ENCODE measurements around the gene TOE1. TPM values are rescaled to one million over a fixed set of nuclear protein-coding genes. Genes with fewer than 3 reads are reported as not detected.

TOE1 gene
- total RNA-seq, 1 experiment from 2014 or later: 11.5 TPM

- Histone ChIP-seq H3K4me2 (ENCODE audit: low read length) (no peak overlapping the region), H3K9me2 (ENCODE audit: insufficient read depth) (no peaks in the 10 kb centered on the region), H2AFZ (ENCODE audit: low read depth, low read length, poor library complexity, severe bottlenecking) (no peak overlapping the region), H3K9ac (ENCODE audit: low read length) (no peak overlapping the region), H3K4me1 (ENCODE audit: control insufficient read depth in 1 of 2, insufficient read depth in 2 of 2, low read length in 2 of 2) (no peaks in the 10 kb centered on the region), H4K20me1 (ENCODE audit: insufficient read depth) (no peaks in the 10 kb centered on the region), H3K79me2 (ENCODE audit: insufficient read depth, low read length) (no peaks in the 10 kb centered on the region), H3K4me3 (replicated peaks in 1 of 2; ENCODE audit: low read depth in 1 of 2, low read length in 2 of 2) (no peak overlapping the region), H3K36me3 (ENCODE audit: control insufficient read depth in 1 of 2, insufficient read depth in 2 of 2, low read length in 2 of 2) (no peaks in the 10 kb centered on the region), H3K27ac (ENCODE audit: low read depth, low read length) (no peak overlapping the region), H3K27me3 (ENCODE audit: insufficient read depth, low read length) (no peaks in the 10 kb centered on the region), H3K9me3 (ENCODE audit: control insufficient read depth in 1 of 2, insufficient read depth in 1 of 2, low read depth in 1 of 2, low read length in 2 of 2) (no peaks in the 10 kb centered on the region)
- ChIA-PET POLR2A (no interaction called here), CTCF (no interaction called here), RAD21 (ENCODE audit: low non-redundant PET in 1 of 2, low total read pairs in 2 of 2, uncharacterized antibody in 2 of 2, unreplicated experiment in 2 of 2) (no interaction called here)
- DNase-seq (ENCODE audit: low read depth, low spot score) (no peak), ATAC-seq (no peak)
- intact Hi-C loops (cut with micrococcal nuclease): loop anchor here (5.0 kb wide), 1 partner anchor 87 kb away; no protein-coding TSS in a partner anchor
- TF ChIP-seq ATF3 (IDR thresholded peaks at IDR 0.05) (no peak), JUND (IDR thresholded peaks at IDR 0.05) (no peak), CTCF (IDR thresholded peaks at IDR 0.05 in 2 of 3, conservative IDR thresholded peaks at IDR 0.05 in 1 of 3; ENCODE audit: borderline replicate concordance in 1 of 3, insufficient read depth in 1 of 3, low read depth in 2 of 3, low read length in 2 of 3) (no peak), ZFX (IDR thresholded peaks at IDR 0.05) (no peak), EGR1 (IDR thresholded peaks at IDR 0.05; ENCODE audit: low read depth) (no peak), TCF7L2 (IDR thresholded peaks at IDR 0.05; ENCODE audit: borderline replicate concordance, extremely low read depth, insufficient read depth, insufficient read length) (no peak)
- BruUV-seq (replicated peaks): no TSS peak
Measured at GRCh38 chr1:45380125-45380524, 40.2 kb downstream of the TOE1 start.

GRCh38 chr1:45380730-45381129 lies 40.8 kb downstream of the TOE1 start:
- no peak overlapping the region for H2AFZ ChIP-seq (ENCODE audit: low read depth, low read length, poor library complexity, severe bottlenecking)
- no peaks in the 10 kb centered on the region for H3K79me2 ChIP-seq (ENCODE audit: insufficient read depth, low read length)
- RAD21 ChIA-PET (ENCODE audit: low non-redundant PET in 1 of 2, low total read pairs in 2 of 2, uncharacterized antibody in 2 of 2, unreplicated experiment in 2 of 2): no interaction called here
- ATAC-seq (no peak), DNase-seq (ENCODE audit: low read depth, low spot score) (no peak)
- TF ChIP-seq CEBPB (IDR thresholded peaks at IDR 0.05; ENCODE audit: low read depth) (no peak), POLR2AphosphoS5 (IDR thresholded peaks at IDR 0.05; ENCODE audit: low read depth, low read length) (no peak), SIN3A (IDR thresholded peaks at IDR 0.05; ENCODE audit: low read depth) (no peak), SP1 (IDR thresholded peaks at IDR 0.05; ENCODE audit: low read depth) (no peak), ATF3 (IDR thresholded peaks at IDR 0.05) (no peak), FOSL1 (IDR thresholded peaks at IDR 0.05; ENCODE audit: low read depth) (no peak)
- no TSS peak for BruUV-seq (replicated peaks)
- no peaks in the 10 kb centered on the region for H4K20me1 ChIP-seq (ENCODE audit: insufficient read depth)
- no peak overlapping the region for H3K4me2 ChIP-seq (ENCODE audit: low read length)
- H3K9ac ChIP-seq (ENCODE audit: low read length): no peak overlapping the region
- H3K9me3 ChIP-seq (ENCODE audit: control insufficient read depth in 1 of 2, insufficient read depth in 1 of 2, low read depth in 1 of 2, low read length in 2 of 2): no peaks in the 10 kb centered on the region
- no peak overlapping the region for H3K27ac ChIP-seq (ENCODE audit: low read depth, low read length)
- POLR2A ChIA-PET: no interaction called here
- intact Hi-C loops (cut with micrococcal nuclease): loop anchor here (5.0 kb wide), 1 partner anchor 87 kb away; no protein-coding TSS in a partner anchor
- no peaks in the 10 kb centered on the region for H3K4me1 ChIP-seq (ENCODE audit: control insufficient read depth in 1 of 2, insufficient read depth in 2 of 2, low read length in 2 of 2)
- H3K27me3 ChIP-seq (ENCODE audit: insufficient read depth, low read length): no peaks in the 10 kb centered on the region
- CTCF ChIA-PET: no interaction called here
- no peaks in the 10 kb centered on the region for H3K36me3 ChIP-seq (ENCODE audit: control insufficient read depth in 1 of 2, insufficient read depth in 2 of 2, low read length in 2 of 2)
- H3K9me2 ChIP-seq (ENCODE audit: insufficient read depth): no peaks in the 10 kb centered on the region
- H3K4me3 ChIP-seq (replicated peaks in 1 of 2; ENCODE audit: low read depth in 1 of 2, low read length in 2 of 2): no peak overlapping the region

Measured in HCT116 (cell line).